Glutamatergic neuron (in vitro differentiated cells): Measurements from ENCODE around the gene PCGF1. TPM values are rescaled to one million over a fixed set of nuclear protein-coding genes. Genes with fewer than 3 reads are reported as not detected.
A peak's percentile ranks its signal among the peaks of the same experiment; 100 is the strongest.

Experiments used
- DNase-seq: peaks from one replicate; pipeline ENCODE4 v3.0.0; 2022
- H3K27ac Mint-ChIP-seq: one replicate; pipeline ENCODE4 v1.8.0; 2020; ENCODE audit warnings: mild to moderate bottlenecking, mixed read lengths, inconsistent platforms; ENCODE audit not compliant: unreplicated experiment
- H3K27me3 Mint-ChIP-seq: one replicate; pipeline ENCODE4 v1.8.0; 2020; ENCODE audit warnings: mild to moderate bottlenecking, moderate library complexity, mixed read lengths, inconsistent platforms; ENCODE audit not compliant: unreplicated experiment
- H3K36me3 Mint-ChIP-seq: one replicate; pipeline ENCODE4 v1.8.0; 2020; ENCODE audit warnings: mild to moderate bottlenecking, mixed read lengths, inconsistent platforms; ENCODE audit not compliant: unreplicated experiment
- H3K4me1 Mint-ChIP-seq: one replicate; pipeline ENCODE4 v1.8.0; 2020; ENCODE audit warnings: mild to moderate bottlenecking, low read depth, mixed read lengths, inconsistent platforms; ENCODE audit not compliant: unreplicated experiment
- H3K4me3 Mint-ChIP-seq: one replicate; pipeline ENCODE4 v1.8.0; 2020; ENCODE audit warnings: mild to moderate bottlenecking, mixed read lengths, inconsistent platforms; ENCODE audit not compliant: unreplicated experiment
- H3K9me3 Mint-ChIP-seq: one replicate; pipeline ENCODE4 v1.8.0; 2020; ENCODE audit warnings: mild to moderate bottlenecking, moderate library complexity, mixed read lengths, inconsistent platforms; ENCODE audit not compliant: unreplicated experiment
- total RNA-seq: library from RNA; stranded (reverse); fragmentation: NEBNext Ultra II Directional; extraction: Animal tissue kit (Norgen Biotek cat#: 25700); gene quantifications from one replicate; pipeline ENCODE4 v1.2.1, GENCODE V29; 2021; ENCODE audit not compliant: unreplicated experiment
- TF ChIP-seq, protein P1 (sequence below): fragments of 200-600 bp; sonication (generic); IDR thresholded peaks from one replicate; pipeline ENCODE4 v1.5.0; 2021; ENCODE audit not compliant: partially characterized antibody, unreplicated experiment

The PCGF1 gene
- total RNA-seq, 1 donor from 2014 or later = 32.3 TPM

DNA sequence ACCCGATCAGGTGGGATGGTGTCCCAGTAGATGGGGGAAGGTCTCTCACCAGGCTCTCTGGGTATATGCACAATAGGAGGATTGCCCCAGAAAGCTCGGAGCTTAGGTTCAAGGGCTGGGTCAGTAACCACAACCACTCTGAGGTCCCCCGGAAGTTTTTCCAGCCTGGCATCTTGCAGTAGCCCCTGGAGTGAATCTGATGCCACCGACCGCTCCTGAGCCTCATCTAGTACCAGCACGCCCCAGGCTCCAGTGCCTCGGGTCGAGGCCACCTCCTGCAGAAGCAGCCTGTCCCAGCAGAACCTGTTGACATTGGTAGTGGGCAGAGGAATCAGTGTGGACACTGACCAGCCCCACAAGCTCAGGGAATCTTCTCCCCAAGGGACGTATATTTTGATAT is 16.5 kb upstream of the PCGF1 start:
- TF ChIP-seq, protein P1, sequence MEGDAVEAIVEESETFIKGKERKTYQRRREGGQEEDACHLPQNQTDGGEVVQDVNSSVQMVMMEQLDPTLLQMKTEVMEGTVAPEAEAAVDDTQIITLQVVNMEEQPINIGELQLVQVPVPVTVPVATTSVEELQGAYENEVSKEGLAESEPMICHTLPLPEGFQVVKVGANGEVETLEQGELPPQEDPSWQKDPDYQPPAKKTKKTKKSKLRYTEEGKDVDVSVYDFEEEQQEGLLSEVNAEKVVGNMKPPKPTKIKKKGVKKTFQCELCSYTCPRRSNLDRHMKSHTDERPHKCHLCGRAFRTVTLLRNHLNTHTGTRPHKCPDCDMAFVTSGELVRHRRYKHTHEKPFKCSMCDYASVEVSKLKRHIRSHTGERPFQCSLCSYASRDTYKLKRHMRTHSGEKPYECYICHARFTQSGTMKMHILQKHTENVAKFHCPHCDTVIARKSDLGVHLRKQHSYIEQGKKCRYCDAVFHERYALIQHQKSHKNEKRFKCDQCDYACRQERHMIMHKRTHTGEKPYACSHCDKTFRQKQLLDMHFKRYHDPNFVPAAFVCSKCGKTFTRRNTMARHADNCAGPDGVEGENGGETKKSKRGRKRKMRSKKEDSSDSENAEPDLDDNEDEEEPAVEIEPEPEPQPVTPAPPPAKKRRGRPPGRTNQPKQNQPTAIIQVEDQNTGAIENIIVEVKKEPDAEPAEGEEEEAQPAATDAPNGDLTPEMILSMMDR = no peak
- Mint-ChIP-seq H3K27ac (no peak overlapping the region), H3K36me3 (peaks cover 9% of the 10 kb centered on the region), H3K4me1 (no peaks in the 10 kb centered on the region), H3K4me3 (no peak overlapping the region), H3K9me3 (peaks cover 12% of the 10 kb centered on the region), H3K27me3 (peaks cover 29% of the 10 kb centered on the region)
- no peak for DNase-seq

DNA sequence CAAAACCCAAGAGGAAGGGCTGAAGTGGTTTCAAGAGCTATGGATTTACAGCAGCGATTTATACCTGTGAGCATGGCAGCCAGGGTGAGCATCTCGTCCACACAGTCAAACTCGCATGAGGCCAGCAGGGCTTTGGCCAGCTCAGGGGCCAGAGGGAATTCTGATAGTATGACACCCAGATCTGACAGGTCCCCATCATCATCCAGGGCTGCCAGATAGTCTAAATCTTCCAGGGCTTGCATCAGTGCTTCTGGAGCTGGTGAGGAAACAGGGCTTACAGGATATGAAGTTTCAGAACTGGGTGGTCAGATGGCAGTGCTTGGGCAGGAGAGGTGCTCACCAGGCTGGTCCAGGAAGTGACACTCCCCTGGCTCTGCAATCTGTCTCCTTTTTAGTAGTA is 15.0 kb upstream of the PCGF1 start:
- TF ChIP-seq, protein P1 = no peak
- Mint-ChIP-seq H3K9me3 (peaks cover 7% of the 10 kb centered on the region), H3K36me3 (peaks cover 9% of the 10 kb centered on the region), H3K27ac (no peak overlapping the region), H3K27me3 (peaks cover 30% of the 10 kb centered on the region), H3K4me3 (no peak overlapping the region), H3K4me1 (no peaks in the 10 kb centered on the region)
- no peak for DNase-seq

DNA sequence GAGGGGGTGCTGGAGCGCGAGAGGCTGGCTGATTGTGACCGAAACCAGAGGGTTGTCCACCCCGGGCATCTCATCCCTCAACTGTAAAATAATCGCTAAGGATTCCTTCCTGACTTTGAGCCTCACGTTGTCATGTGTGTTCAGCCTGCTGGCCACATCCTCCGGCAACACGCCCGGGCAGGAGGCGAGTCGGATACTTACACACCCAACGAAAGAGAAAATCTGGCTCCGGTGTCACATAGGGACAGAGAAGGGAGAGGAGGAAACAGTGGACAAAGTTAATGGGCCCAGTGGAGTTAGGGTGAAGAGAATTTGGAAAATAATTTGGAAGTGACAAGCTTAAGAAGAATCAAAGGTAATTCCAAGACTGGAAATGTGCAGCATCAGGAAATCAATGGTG is 9.2 kb upstream of the PCGF1 start:
- Mint-ChIP-seq H3K36me3 (peaks cover 8% of the 10 kb centered on the region), H3K4me1 (peaks cover 4% of the 10 kb centered on the region), H3K27ac (no peak overlapping the region), H3K4me3 (peak overlapping the region; percentile 53), H3K9me3 (peaks cover 11% of the 10 kb centered on the region), H3K27me3 (peaks cover 27% of the 10 kb centered on the region)
- peak; percentile 11 for DNase-seq
- TF ChIP-seq, protein P1 = no peak

DNA sequence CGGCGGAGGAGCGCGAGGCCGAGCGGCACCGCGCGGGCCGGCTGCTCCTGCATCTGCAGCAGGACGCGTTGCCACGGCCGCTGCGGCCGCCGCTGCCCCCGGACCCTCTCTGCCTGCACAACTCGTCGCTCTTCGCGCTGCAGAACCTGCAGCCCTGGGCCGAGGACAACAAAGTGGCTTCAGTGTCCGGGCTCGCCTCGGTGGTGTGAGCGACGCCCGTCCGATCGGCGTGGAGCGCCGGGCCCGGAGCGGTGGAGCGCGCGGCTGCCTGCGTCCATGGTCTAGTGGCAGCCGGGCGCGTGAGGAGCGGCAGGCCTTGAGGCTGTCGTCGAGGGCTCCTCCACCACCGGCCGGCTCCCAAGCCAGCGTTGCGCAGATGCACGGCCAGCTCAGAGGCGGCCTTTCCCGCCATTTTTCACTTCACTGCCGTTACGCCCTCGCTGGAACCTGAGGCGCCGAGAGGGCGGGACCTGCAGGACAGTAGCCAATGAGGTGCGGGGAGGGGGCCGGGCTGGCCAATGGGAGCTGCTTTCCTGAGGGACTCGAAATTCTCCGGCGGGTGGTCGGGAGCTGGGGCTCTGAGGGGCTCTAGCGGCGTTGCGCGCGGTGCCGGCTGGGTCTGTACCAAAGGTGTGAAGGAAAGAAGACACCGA is 8.6 kb upstream of the PCGF1 start:
- TF ChIP-seq, protein P1 = no peak
- peaks cover 6% of the 10 kb centered on the region for H3K4me1 Mint-ChIP-seq
- H3K27me3 Mint-ChIP-seq = peaks cover 27% of the 10 kb centered on the region
- H3K4me3 Mint-ChIP-seq = peak overlapping the region; percentile 53
- H3K27ac Mint-ChIP-seq = no peak overlapping the region
- H3K9me3 Mint-ChIP-seq = peaks cover 13% of the 10 kb centered on the region
- peak; percentile 78 for DNase-seq
- peaks cover 8% of the 10 kb centered on the region for H3K36me3 Mint-ChIP-seq

DNA sequence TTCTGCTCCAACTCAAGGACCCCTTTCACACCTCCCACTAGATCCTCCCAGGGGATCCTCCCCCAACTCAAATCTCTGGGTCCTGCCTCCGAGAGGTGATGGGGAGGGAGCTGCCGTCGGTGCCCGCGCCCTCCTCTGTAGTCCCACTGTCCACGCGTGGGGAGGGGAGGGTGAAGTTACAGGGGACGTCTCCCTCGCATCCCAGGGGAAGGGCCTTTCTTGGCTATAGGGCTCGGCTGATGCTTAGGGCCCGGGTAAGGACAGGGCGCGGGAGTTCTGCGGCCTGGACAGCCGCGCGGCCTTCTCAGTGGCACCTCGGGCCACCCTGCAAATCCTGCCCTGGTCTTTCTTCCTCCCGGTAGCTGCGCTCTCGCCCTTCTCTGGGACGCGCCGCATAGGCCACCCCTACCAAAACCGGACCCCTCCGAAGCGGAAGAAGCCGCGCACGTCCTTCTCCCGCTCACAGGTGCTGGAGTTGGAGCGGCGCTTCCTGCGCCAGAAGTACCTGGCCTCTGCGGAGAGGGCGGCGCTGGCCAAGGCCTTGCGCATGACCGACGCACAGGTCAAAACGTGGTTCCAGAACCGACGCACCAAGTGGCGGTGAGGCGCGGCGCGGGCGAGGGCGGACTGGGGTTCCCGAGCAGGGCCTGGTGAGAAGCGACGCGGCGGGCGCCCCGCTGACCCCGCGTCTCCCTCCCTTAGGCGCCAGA is 7.9 kb upstream of the PCGF1 start:
- H3K9me3 Mint-ChIP-seq = peaks cover 13% of the 10 kb centered on the region
- peaks cover 6% of the 10 kb centered on the region for H3K4me1 Mint-ChIP-seq
- H3K27ac Mint-ChIP-seq = no peak overlapping the region
- peaks cover 28% of the 10 kb centered on the region for H3K27me3 Mint-ChIP-seq
- peaks cover 8% of the 10 kb centered on the region for H3K36me3 Mint-ChIP-seq
- H3K4me3 Mint-ChIP-seq = peak overlapping the region; percentile 76
- no peak for DNase-seq
- TF ChIP-seq, protein P1 = no peak
